Peyer's patch (tissue), 4 donors: ENCODE data around the gene LRRC10. TPM values are rescaled to one million over a fixed set of nuclear protein-coding genes. Genes with fewer than 3 reads are reported as not detected.

ENCODE experiments used
- DNase-seq, 3 donors: peaks; one replicate each; pipeline ENCODE4 v3.0.0-alpha.2; 2017 to 2019
- H3K27ac ChIP-seq, 4 donors: fragments of 200-600 bp; sonication (generic); one replicate each; pipeline ENCODE4 v1.5.1; 2016 to 2019
- H3K27me3 ChIP-seq, 2 donors: fragments of 200-600 bp; sonication (generic); one replicate each; pipeline ENCODE4 v1.5.1; 2019
- H3K36me3 ChIP-seq, 3 donors: fragments of 200-600 bp; sonication (generic); one replicate each; pipeline ENCODE4 v1.5.1; 2016 to 2019
- H3K4me1 ChIP-seq, 4 donors: fragments of 200-600 bp; sonication (generic); one replicate each; pipeline ENCODE4 v1.5.1; 2016 to 2019
- H3K4me3 ChIP-seq, 4 donors: fragments of 200-600 bp; sonication (generic); 1 replicate in 3 of 4; 2 replicates in 1 of 4; pipeline ENCODE4 v1.5.1; 2016 to 2019; ENCODE audit warnings: mild to moderate bottlenecking in 1 of 4
- H3K9me3 ChIP-seq, 4 donors: fragments of 200-600 bp; sonication (generic); one replicate each; pipeline ENCODE4 v1.5.1; 2016 to 2019; ENCODE audit warnings: mild to moderate bottlenecking in 1 of 4
- CTCF ChIP-seq, 6 experiments: fragments of 450-650 bp in 4 of 6; fragments of 200-600 bp in 2 of 6; sonication (generic) in 1 of 6; IDR thresholded peaks; one replicate each; pipeline ENCODE4 v1.5.1; 2017 to 2019; ENCODE audit warnings: antibody characterized with exemption in 6 of 6, mild to moderate bottlenecking in 3 of 6, moderate library complexity in 1 of 6
- POLR2A ChIP-seq, 2 donors: fragments of 450-650 bp; IDR thresholded peaks; one replicate each; pipeline ENCODE4 v1.5.1; 2017; ENCODE audit warnings: antibody characterized with exemption in 2 of 2, mild to moderate bottlenecking in 2 of 2, moderate library complexity in 2 of 2
- total RNA-seq, 4 donors: library from RNA; depleted of rRNA; stranded (reverse); fragments of >200 nt; gene quantifications; one replicate each; pipeline ENCODE4 v1.1.0, GENCODE V29; 2016

Gene LRRC10
- total RNA-seq, 4 donors from 2014 or later = not detected

GRCh38 chr12:69627501-69627900, 16.8 kb upstream of the LRRC10 start:
- no peaks in the 10 kb centered on the region for H3K4me1 ChIP-seq
- no peak for TF ChIP-seq CTCF (IDR thresholded peaks at IDR 0.05)
- TF ChIP-seq POLR2A (IDR thresholded peaks at IDR 0.05) = no peak

GRCh38 chr12:69623970-69624369, 13.3 kb upstream of the LRRC10 start:
- H3K36me3 ChIP-seq = no peaks in the 10 kb centered on the region
- no peak for TF ChIP-seq POLR2A (IDR thresholded peaks at IDR 0.05)
- TF ChIP-seq CTCF (IDR thresholded peaks at IDR 0.05) = no peak

More at GRCh38 chr12:69627501-69627900, 16.8 kb upstream of the LRRC10 start:
- Histone ChIP-seq H3K4me3 (no peak overlapping the region), H3K27ac (no peak overlapping the region), H3K9me3 (no peaks in the 10 kb centered on the region), H3K27me3 (no peaks in the 10 kb centered on the region), H3K36me3 (no peaks in the 10 kb centered on the region)
- no peak for DNase-seq

GRCh38 chr12:69621551-69621950, 10.8 kb upstream of the LRRC10 start:
- H3K27me3 ChIP-seq = no peaks in the 10 kb centered on the region
- H3K9me3 ChIP-seq = no peaks in the 10 kb centered on the region
- H3K27ac ChIP-seq = no peak overlapping the region
- H3K4me1 ChIP-seq = no peaks in the 10 kb centered on the region
- no peak for DNase-seq
- H3K4me3 ChIP-seq = no peak overlapping the region
- TF ChIP-seq CTCF (IDR thresholded peaks at IDR 0.05) = no peak
- no peak for TF ChIP-seq POLR2A (IDR thresholded peaks at IDR 0.05)
- no peaks in the 10 kb centered on the region for H3K36me3 ChIP-seq

More at GRCh38 chr12:69623970-69624369, 13.3 kb upstream of the LRRC10 start:
- Histone ChIP-seq H3K4me3 (no peak overlapping the region), H3K27me3 (no peaks in the 10 kb centered on the region), H3K9me3 (no peaks in the 10 kb centered on the region), H3K4me1 (no peaks in the 10 kb centered on the region), H3K27ac (no peak overlapping the region)
- DNase-seq = no peak

GRCh38 chr12:69620921-69621320, 10.2 kb upstream of the LRRC10 start:
- no peaks in the 10 kb centered on the region for H3K36me3 ChIP-seq
- no peak overlapping the region for H3K27ac ChIP-seq
- no peaks in the 10 kb centered on the region for H3K27me3 ChIP-seq
- no peak for TF ChIP-seq CTCF (IDR thresholded peaks at IDR 0.05)
- no peaks in the 10 kb centered on the region for H3K9me3 ChIP-seq
- H3K4me3 ChIP-seq = no peak overlapping the region
- H3K4me1 ChIP-seq = no peaks in the 10 kb centered on the region
- DNase-seq = no peak

- no peaks in the 10 kb centered on the region for H3K27me3 ChIP-seq
- DNase-seq = no peak
- no peak overlapping the region for H3K27ac ChIP-seq
- H3K9me3 ChIP-seq = no peaks in the 10 kb centered on the region
- no peaks in the 10 kb centered on the region for H3K4me1 ChIP-seq
- no peak overlapping the region for H3K4me3 ChIP-seq
- TF ChIP-seq CTCF (IDR thresholded peaks at IDR 0.05) = no peak
- TF ChIP-seq POLR2A (IDR thresholded peaks at IDR 0.05) = no peak
- no peaks in the 10 kb centered on the region for H3K36me3 ChIP-seq
Measured at GRCh38 chr12:69620077-69620476, 9.4 kb upstream of the LRRC10 start.

- Histone ChIP-seq H3K4me3 (no peak overlapping the region), H3K36me3 (no peaks in the 10 kb centered on the region), H3K27me3 (no peaks in the 10 kb centered on the region), H3K9me3 (no peaks in the 10 kb centered on the region), H3K4me1 (no peaks in the 10 kb centered on the region), H3K27ac (no peak overlapping the region)
- TF ChIP-seq CTCF (IDR thresholded peaks at IDR 0.05) (no peak), POLR2A (IDR thresholded peaks at IDR 0.05) (no peak)
- DNase-seq = no peak
Measured at GRCh38 chr12:69619050-69619449, 8.3 kb upstream of the LRRC10 start.
